Lower lobe of right lung (tissue), 2 donors: ENCODE measurements around the gene KRTAP9-7. TPM values are rescaled to one million over a fixed set of nuclear protein-coding genes. Genes with fewer than 3 reads are reported as not detected.

Experiments used
- ATAC-seq, 2 donors: fragments of 200-7000 bp; cut with Tn5 transposase; one replicate each; pipeline ENCODE4 v1.9.1; 2020 to 2022; ENCODE audit warnings: mild to moderate bottlenecking in 2 of 2, moderate library complexity in 2 of 2
- DNase-seq: peaks from one replicate; pipeline ENCODE4 v3.0.0-alpha.2; 2020
- H3K27ac ChIP-seq: fragments of 200-600 bp; one replicate; pipeline ENCODE4 v1.8.0; 2022
- H3K27me3 ChIP-seq: fragments of 200-600 bp; one replicate; pipeline ENCODE4 v1.8.0; 2022; ENCODE audit warnings: low read depth
- H3K36me3 ChIP-seq: fragments of 200-600 bp; one replicate; pipeline ENCODE4 v1.8.0; 2022; ENCODE audit warnings: mild to moderate bottlenecking
- H3K4me1 ChIP-seq: fragments of 200-600 bp; one replicate; pipeline ENCODE4 v1.8.0; 2022
- H3K4me3 ChIP-seq: fragments of 200-600 bp; one replicate; pipeline ENCODE4 v1.8.0; 2022; ENCODE audit warnings: mild to moderate bottlenecking
- H3K9me3 ChIP-seq: fragments of 200-600 bp; one replicate; pipeline ENCODE4 v1.8.0; 2022
- CTCF ChIP-seq: fragments of 200-600 bp; IDR thresholded peaks from one replicate; pipeline ENCODE4 v1.8.0; 2022; ENCODE audit warnings: antibody characterized with exemption, mild to moderate bottlenecking
- intact Hi-C: fragments of 100-400 bp; cut with DNase I; formaldehyde crosslinking; loops from one replicate; pipeline ENCODE4 v1.11.0; 2022
- total RNA-seq: library from RNA; stranded (reverse); fragmentation: NEBNext Ultra II Directional; extraction: Animal tissue kit (Norgen Biotek cat#: 25700); gene quantifications from one replicate; pipeline ENCODE4 v1.2.1, GENCODE V29; 2021
- donor health status: DM: no; HTN: yes; CAD: no; lungs with severe emphysema.

KRTAP9-7 gene
- total RNA-seq, 1 donor from 2014 or later: not detected

- H3K36me3 ChIP-seq: no peaks in the 10 kb centered on the region
- H3K4me1 ChIP-seq: no peaks in the 10 kb centered on the region
- H3K27me3 ChIP-seq: no peaks in the 10 kb centered on the region
- DNase-seq (no peak), ATAC-seq (no peak)
- no peak overlapping the region for H3K27ac ChIP-seq
- TF ChIP-seq CTCF: no peak
- no peaks in the 10 kb centered on the region for H3K9me3 ChIP-seq
- H3K4me3 ChIP-seq: no peak overlapping the region
- intact Hi-C loops: no loop called here
Observed at GRCh38 chr17:41296846-41297245, 21.3 kb downstream of the KRTAP9-7 start.

DNA sequence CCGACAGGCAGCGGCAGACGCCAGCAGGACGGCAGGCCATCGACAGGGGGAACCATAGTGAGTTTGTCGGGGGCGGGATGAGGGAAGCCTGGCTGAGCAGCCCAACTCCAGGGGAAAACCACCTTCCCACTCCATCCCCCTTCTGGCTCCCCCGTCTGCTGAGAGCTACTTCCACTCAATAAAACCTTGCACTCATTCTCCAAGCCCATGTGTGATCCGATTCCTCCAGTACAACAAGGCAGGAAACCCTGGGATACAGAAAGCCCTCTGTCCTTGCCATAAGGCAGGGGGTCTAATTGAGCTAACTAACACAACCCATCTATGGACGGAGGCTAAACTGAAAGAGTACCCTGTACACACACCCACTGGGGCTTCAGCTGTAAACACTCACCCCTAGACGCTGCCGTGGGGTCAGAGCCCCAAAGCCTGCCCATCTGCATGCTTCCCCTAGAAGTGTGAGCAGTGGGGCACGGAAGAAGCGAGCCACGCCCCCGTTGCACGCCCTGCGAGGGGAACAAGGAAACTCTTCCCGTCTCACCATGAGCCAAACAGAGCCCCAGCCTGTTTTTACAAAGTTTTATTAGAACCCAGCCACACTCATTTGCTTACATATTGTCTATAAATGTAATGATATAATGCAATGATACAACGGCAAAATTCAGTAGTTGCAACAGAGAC is 23.1 kb downstream of the KRTAP9-7 start:
- no peak for TF ChIP-seq CTCF
- H3K4me3 ChIP-seq: no peak overlapping the region
- no peaks in the 10 kb centered on the region for H3K27me3 ChIP-seq
- no peaks in the 10 kb centered on the region for H3K4me1 ChIP-seq
- DNase-seq: no peak
- H3K9me3 ChIP-seq: no peaks in the 10 kb centered on the region
- intact Hi-C loops: no loop called here
- H3K27ac ChIP-seq: no peak overlapping the region
- H3K36me3 ChIP-seq: no peaks in the 10 kb centered on the region
- ATAC-seq: no peak

- no peak overlapping the region for H3K4me3 ChIP-seq
- H3K27me3 ChIP-seq: no peaks in the 10 kb centered on the region
- H3K4me1 ChIP-seq: no peaks in the 10 kb centered on the region
- H3K27ac ChIP-seq: no peak overlapping the region
- H3K9me3 ChIP-seq: no peaks in the 10 kb centered on the region
- DNase-seq: no peak
- H3K36me3 ChIP-seq: no peaks in the 10 kb centered on the region
- intact Hi-C loops: no loop called here
- no peak for ATAC-seq
- TF ChIP-seq CTCF: no peak
Observed at GRCh38 chr17:41301204-41301790, 25.8 kb downstream of the KRTAP9-7 start.

DNA sequence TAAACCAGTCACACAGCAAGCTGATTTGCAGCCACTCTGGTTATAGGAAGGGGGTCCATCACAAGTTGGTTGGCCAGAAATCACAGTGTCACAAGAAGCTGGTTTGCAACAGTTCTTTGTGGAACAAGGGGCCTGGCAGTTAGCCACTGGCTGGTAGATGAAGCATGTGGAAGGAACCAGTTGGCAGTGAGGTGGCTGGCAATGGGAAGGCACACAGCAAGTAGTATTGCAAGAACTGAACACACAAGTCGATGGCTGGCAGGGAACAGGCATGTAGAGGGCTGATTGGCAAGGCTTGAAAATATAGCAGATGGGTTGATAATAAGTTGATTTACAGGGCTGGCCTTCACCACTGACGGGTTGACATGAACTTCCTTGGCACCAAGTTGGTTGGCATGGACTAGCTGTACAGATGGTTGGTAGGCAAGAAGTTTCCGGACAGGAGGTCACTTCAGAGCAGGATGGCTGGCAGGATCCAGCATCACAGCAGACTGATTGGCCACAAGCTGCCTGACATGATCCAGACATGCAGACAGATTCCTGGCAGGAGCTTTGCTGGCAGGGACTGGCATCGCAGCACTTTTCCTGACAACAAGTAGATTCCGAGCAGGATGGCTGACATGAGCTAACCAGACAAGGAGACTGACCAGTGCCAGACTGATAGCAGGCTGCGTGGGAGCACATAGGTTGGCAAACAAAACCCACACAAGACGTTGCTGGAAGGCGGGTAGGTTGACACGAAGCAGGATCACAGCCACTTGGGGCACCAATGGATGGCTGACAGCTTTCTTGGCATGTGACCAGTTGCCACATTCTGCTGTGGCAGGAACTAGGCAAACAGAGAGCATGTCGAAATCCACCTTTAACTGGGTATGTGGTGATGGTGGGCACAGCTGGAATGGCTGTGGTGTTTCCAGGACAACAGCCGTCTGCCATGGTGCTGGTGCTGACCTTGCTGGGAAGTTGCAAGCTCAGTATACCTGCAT is 26.7 kb downstream of the KRTAP9-7 start, which contains the start of gene KRTAP29-1:
Gene KRTAP29-1, minus strand, starts transcription at position 936 of the 986 bp plus-strand sequence. Its CDS starts 0 bp downstream, at position 936.
- intact Hi-C loops: no loop called here
- Histone ChIP-seq H3K36me3 (no peaks in the 10 kb centered on the region), H3K4me3 (no peak within 1 kb of the TSS), H3K9me3 (no peaks in the 10 kb centered on the region), H3K27ac (no peak within 1 kb of the TSS), H3K27me3 (no peaks in the 10 kb centered on the region), H3K4me1 (no peaks in the 10 kb centered on the region)
- TF ChIP-seq CTCF: no peak
- no peak for DNase-seq
- ATAC-seq: no peak

GRCh38 chr17:41302981-41303380 is 27.5 kb downstream of the KRTAP9-7 start:
- intact Hi-C loops: no loop called here
- no peaks in the 10 kb centered on the region for H3K36me3 ChIP-seq
- H3K4me3 ChIP-seq: no peak overlapping the region
- peaks cover 2% of the 10 kb centered on the region for H3K4me1 ChIP-seq
- H3K27ac ChIP-seq: no peak overlapping the region
- no peaks in the 10 kb centered on the region for H3K9me3 ChIP-seq
- peaks cover 3% of the 10 kb centered on the region for H3K27me3 ChIP-seq
- TF ChIP-seq CTCF: no peak
- ATAC-seq: no peak
- no peak for DNase-seq
